Testis (tissue), 2 donors: ENCODE data around the gene ANKRD36C.
"Not testable (repeated sequence)": the region's sequence is repeated elsewhere in the genome, so short reads cannot be mapped to it uniquely, and the experiment has no call there.

Source experiments
- POLR2A ChIP-seq: fragments of 450-650 bp; IDR thresholded peaks from one replicate; pipeline ENCODE4 v1.6.1; 2017; ENCODE audit warnings: antibody characterized with exemption, mild to moderate bottlenecking, moderate library complexity
- TF ChIP-seq, protein P1 (sequence below), 3 experiments: fragments of 450-650 bp in 2 of 3; fragments of 200-600 bp in 1 of 3; sonication (generic) in 1 of 3; IDR thresholded peaks; one replicate each; pipeline ENCODE4 v1.5.1; 2016 to 2019; ENCODE audit warnings: antibody characterized with exemption in 3 of 3, mild to moderate bottlenecking in 2 of 3, moderate library complexity in 1 of 3

DNA sequence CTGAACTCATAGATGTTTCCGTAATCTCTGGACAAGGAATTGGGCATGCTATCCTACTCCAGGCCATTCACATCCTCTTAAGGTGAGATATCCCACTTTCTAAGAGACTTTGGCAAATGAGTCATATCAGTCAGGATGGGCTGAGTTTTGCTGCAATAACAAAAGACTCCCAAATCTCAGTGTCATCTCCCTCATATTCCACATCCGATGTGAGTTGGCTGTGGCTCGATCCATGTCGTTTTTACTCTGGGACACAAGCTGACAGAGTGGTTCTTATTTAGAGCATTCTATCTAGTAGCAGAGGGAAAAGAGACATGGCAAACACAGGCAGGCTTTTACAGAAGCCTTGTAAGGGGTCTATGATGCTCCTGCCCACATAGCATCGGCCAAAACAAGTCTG, 14.6 kb upstream of the ANKRD36C start:
- TF ChIP-seq, protein P1, sequence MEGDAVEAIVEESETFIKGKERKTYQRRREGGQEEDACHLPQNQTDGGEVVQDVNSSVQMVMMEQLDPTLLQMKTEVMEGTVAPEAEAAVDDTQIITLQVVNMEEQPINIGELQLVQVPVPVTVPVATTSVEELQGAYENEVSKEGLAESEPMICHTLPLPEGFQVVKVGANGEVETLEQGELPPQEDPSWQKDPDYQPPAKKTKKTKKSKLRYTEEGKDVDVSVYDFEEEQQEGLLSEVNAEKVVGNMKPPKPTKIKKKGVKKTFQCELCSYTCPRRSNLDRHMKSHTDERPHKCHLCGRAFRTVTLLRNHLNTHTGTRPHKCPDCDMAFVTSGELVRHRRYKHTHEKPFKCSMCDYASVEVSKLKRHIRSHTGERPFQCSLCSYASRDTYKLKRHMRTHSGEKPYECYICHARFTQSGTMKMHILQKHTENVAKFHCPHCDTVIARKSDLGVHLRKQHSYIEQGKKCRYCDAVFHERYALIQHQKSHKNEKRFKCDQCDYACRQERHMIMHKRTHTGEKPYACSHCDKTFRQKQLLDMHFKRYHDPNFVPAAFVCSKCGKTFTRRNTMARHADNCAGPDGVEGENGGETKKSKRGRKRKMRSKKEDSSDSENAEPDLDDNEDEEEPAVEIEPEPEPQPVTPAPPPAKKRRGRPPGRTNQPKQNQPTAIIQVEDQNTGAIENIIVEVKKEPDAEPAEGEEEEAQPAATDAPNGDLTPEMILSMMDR (IDR thresholded peaks at IDR 0.05): not testable (repeated sequence)
- TF ChIP-seq POLR2A: not testable (repeated sequence)
